Naive thymus-derived CD8-positive, alpha-beta T cell (primary cell): ENCODE results near the gene RBMS3. TPM values are rescaled to one million over a fixed set of nuclear protein-coding genes. Genes with fewer than 3 reads are reported as not detected.

Experiments
- ATAC-seq, 2 donors: fragments of 150-1000 bp; cut with Tn5 transposase in 1 of 2; sonication (Bioruptor Pico), chemical (Tn5 transposase) in 1 of 2; 1 replicate in 1 of 2; 2 replicates in 1 of 2; pipeline ENCODE4 v1.10.0; 2021; ENCODE audit warnings: mild to moderate bottlenecking in 2 of 2, moderate library complexity in 2 of 2
- POLR2A ChIA-PET: fragments of 350-600 bp; sonication (Branson Sonifier 250); formaldehyde crosslinking; loops from one replicate; lab custom pipeline; 2021; ENCODE audit warnings: antibody characterized with exemption; lab: Charles Lee
- DNase-seq, 10 donors: peaks; one replicate each; pipeline versions ENCODE4 v3.0.0 to v3.0.0-alpha.2; 2020 to 2022
- H3K27ac Mint-ChIP-seq, 10 donors: one replicate each; pipeline ENCODE4 v1.8.0; 2020 to 2022; ENCODE audit warnings: mild to moderate bottlenecking in 10 of 10, mixed read lengths in 10 of 10, moderate library complexity in 4 of 10, inconsistent platforms in 1 of 10
- H3K27me3 Mint-ChIP-seq, 5 donors: one replicate each; pipeline ENCODE4 v1.8.0; 2021 to 2022; ENCODE audit warnings: mixed read lengths in 5 of 5
- H3K36me3 Mint-ChIP-seq, 3 donors: one replicate each; pipeline ENCODE4 v1.8.0; 2020 to 2022; ENCODE audit warnings: mixed read lengths in 3 of 3, mild to moderate bottlenecking in 2 of 3, inconsistent platforms in 1 of 3
- H3K4me1 Mint-ChIP-seq, 4 donors: one replicate each; pipeline ENCODE4 v1.8.0; 2021 to 2022; ENCODE audit warnings: mixed read lengths in 4 of 4
- H3K4me3 Mint-ChIP-seq, 10 donors: one replicate each; pipeline ENCODE4 v1.8.0; 2020 to 2022; ENCODE audit warnings: mild to moderate bottlenecking in 10 of 10, mixed read lengths in 10 of 10, moderate library complexity in 6 of 10, inconsistent platforms in 1 of 10
- H3K9me3 Mint-ChIP-seq, 9 donors: one replicate each; pipeline ENCODE4 v1.8.0; 2020 to 2022; ENCODE audit warnings: mixed read lengths in 9 of 9, mild to moderate bottlenecking in 3 of 9, inconsistent platforms in 1 of 9, moderate library complexity in 1 of 9
- polyA plus RNA-seq, 3 donors: library from polyadenylated mRNA; unstranded; fragments of 300-500 nt; fragmentation: Illumina TruSeq; gene quantifications; one replicate each; pipeline ENCODE4 v1.2.3, GENCODE V29; 2021
- total RNA-seq, 8 experiments: library from RNA in 2 of 8; stranded (reverse) in 2 of 8; gene quantifications; one replicate each; pipeline ENCODE4 v1.2.3 and lab custom pipeline; 2021 to 2026

RBMS3 gene
- total and polyA plus RNA-seq, 5 experiments from 2014 or later, result not detected

DNA sequence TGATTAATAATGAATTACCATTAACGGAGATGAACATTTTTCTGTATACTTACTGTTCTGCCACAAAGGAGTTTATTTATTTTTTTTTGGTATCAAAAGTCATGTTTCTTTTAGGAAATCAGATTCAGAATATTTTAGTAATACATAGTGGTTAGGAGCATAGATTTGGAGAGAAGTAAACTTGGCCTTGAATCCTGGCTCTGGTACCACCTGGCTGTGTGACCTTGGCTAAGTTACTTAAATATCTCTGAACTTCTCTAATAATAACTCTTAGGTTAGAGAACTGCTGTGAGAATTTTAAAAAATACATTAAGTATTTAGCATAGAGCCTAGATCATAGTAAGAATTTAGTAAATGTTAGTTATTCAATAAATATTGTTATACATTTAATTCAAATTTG lies 309.1 kb downstream of the RBMS3 start:
- Mint-ChIP-seq H3K27ac (no peak overlapping the region), H3K9me3 (peaks cover 0 to 18% (median 0%) of the 10 kb centered on the region in 9 donors), H3K4me3 (no peak overlapping the region), H3K27me3 (peaks cover 0 to 3% (median 0%) of the 10 kb centered on the region in 5 donors), H3K36me3 (no peaks in the 10 kb centered on the region), H3K4me1 (no peaks in the 10 kb centered on the region)
- DNase-seq (no peak), ATAC-seq (no peak)
- POLR2A ChIA-PET, result no interaction called here

DNA sequence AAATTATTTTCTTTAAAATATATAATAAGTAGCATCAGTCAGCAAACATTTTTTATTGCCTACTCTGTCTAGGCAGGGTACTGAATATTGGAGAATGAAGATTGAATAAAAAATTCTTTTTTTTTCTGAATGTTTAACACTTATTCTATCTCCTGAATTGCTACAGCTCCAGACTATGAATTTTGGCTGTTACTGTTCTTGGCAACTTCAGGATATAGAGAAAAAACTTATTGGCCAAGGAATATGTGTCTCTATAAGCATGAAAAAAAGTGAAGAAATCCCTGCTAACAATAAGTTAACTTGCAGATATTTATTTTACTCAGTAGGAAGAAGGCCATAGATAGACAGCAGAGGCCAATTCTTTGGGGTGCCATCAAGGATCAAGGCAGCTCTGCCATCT lies 309.6 kb downstream of the RBMS3 start:
- Mint-ChIP-seq H3K4me3 (no peak overlapping the region), H3K9me3 (peaks cover 0 to 18% (median 0%) of the 10 kb centered on the region in 9 donors), H3K4me1 (no peaks in the 10 kb centered on the region), H3K27me3 (peaks cover 0 to 3% (median 0%) of the 10 kb centered on the region in 5 donors), H3K36me3 (no peaks in the 10 kb centered on the region), H3K27ac (no peak overlapping the region)
- DNase-seq (no peak), ATAC-seq (no peak)
- POLR2A ChIA-PET, result no interaction called here

DNA sequence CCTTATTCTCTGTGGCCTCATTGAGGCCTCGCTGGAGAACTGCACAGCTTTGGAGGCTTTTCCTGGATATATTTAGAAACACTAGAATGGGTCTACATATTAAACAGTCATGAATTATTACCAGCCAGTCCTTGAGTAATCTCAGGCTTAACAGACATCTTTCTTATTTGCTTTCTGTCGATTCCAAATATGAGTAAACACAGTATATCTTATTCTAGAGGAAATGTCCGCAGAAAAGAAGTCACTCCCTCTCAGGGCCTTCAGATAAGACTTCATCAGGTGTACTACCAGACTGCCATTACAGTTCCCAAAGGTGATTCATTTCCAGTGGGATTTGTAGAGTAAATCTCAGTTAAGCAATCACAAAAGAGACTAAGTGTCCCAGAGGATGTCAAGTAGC lies 310.7 kb downstream of the RBMS3 start:
- Mint-ChIP-seq H3K9me3 (peaks cover 0 to 15% (median 0%) of the 10 kb centered on the region in 9 donors), H3K27me3 (peaks cover 0 to 3% (median 0%) of the 10 kb centered on the region in 5 donors), H3K27ac (no peak overlapping the region), H3K36me3 (no peaks in the 10 kb centered on the region), H3K4me3 (no peak overlapping the region), H3K4me1 (no peaks in the 10 kb centered on the region)
- ATAC-seq (no peak), DNase-seq (no peak)
- POLR2A ChIA-PET, result no interaction called here

DNA sequence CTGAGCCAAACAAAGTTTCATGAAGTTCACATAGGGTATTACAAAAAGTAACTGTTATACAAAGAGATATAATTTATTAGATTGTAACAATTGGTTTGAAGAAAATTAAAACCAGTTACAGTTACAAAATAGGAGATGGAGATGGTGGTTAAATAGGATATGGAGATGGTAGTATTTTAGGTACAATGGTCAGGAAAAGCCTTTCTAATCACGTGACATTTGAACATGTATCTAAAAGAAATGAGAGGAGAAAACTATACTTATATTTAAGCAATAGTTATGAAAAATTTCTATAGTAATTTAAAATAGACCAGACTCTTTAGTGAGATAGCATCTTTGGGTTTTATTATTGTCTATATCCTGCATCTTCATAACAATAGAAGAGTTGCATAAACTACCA lies 312.9 kb downstream of the RBMS3 start:
- no peak overlapping the region for H3K27ac Mint-ChIP-seq
- ATAC-seq (no peak), DNase-seq (no peak)
- peaks cover 0 to 8% (median 0%) of the 10 kb centered on the region in 9 donors for H3K9me3 Mint-ChIP-seq
- no peaks in the 10 kb centered on the region for H3K36me3 Mint-ChIP-seq
- H3K4me3 Mint-ChIP-seq, result no peak overlapping the region
- H3K4me1 Mint-ChIP-seq, result no peaks in the 10 kb centered on the region
- POLR2A ChIA-PET, result no interaction called here
- H3K27me3 Mint-ChIP-seq, result peaks cover 0 to 3% (median 0%) of the 10 kb centered on the region in 5 donors

DNA sequence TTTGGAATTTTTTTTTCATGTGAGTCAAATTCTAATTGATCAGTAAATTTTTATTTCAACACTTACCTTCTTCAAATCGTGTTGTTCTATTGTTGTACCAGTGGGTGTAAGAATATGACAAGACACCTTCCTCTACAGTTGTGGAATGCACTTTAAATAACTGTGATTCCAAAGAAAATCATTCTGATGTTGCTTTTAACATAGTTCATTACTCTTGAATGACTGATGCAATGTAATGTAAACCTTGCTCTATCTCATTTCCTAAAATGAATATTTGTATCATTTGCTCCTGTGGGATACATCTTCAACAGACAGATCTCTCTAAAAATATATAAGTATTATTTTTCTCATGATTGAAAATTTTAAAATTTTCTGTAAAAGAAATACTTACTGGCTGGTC lies 313.4 kb downstream of the RBMS3 start:
- no peak for ATAC-seq
- H3K4me3 Mint-ChIP-seq, result no peak overlapping the region
- no peaks in the 10 kb centered on the region for H3K36me3 Mint-ChIP-seq
- peaks cover 0 to 2% (median 0%) of the 10 kb centered on the region in 5 donors for H3K27me3 Mint-ChIP-seq
- H3K9me3 Mint-ChIP-seq, result peaks cover 0 to 8% (median 0%) of the 10 kb centered on the region in 9 donors
- DNase-seq, result no peak
- H3K27ac Mint-ChIP-seq, result no peak overlapping the region
- POLR2A ChIA-PET, result no interaction called here
- H3K4me1 Mint-ChIP-seq, result no peaks in the 10 kb centered on the region

DNA sequence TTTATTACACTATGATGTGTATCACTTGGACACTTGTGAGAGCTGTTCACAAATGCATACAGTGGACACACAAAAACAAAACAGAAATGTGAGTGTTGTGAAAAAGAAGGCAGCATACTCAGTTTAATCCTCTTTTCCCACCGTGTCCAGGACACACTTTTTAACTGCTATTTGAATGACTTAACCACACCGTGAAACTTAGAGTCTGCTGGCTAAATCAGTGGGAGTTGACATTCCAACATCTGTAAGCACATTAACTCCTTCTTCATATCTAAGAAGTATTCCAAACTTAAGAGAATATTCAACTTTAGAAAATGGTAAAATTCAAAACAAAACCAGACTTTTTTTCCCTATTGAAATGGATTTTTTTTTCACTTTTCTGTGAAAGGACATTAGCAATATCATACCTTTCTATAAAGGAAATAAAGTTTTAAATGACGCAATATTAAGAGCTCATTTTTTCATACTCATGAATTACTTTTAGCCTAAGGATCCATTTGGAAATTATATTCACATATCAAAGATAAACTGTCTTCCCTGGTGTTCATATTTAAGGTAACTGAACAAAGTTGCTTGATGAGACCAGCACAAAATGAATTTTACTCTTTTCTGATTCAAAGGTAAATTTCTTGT lies 316.6 kb downstream of the RBMS3 start:
- Mint-ChIP-seq H3K27ac (no peak overlapping the region), H3K36me3 (no peaks in the 10 kb centered on the region), H3K4me3 (no peak overlapping the region), H3K27me3 (peaks cover 0 to 2% (median 0%) of the 10 kb centered on the region in 5 donors), H3K9me3 (peaks cover 0 to 6% (median 0%) of the 10 kb centered on the region in 9 donors), H3K4me1 (no peaks in the 10 kb centered on the region)
- DNase-seq, result no peak
- ATAC-seq, result no peak
- POLR2A ChIA-PET, result no interaction called here

DNA sequence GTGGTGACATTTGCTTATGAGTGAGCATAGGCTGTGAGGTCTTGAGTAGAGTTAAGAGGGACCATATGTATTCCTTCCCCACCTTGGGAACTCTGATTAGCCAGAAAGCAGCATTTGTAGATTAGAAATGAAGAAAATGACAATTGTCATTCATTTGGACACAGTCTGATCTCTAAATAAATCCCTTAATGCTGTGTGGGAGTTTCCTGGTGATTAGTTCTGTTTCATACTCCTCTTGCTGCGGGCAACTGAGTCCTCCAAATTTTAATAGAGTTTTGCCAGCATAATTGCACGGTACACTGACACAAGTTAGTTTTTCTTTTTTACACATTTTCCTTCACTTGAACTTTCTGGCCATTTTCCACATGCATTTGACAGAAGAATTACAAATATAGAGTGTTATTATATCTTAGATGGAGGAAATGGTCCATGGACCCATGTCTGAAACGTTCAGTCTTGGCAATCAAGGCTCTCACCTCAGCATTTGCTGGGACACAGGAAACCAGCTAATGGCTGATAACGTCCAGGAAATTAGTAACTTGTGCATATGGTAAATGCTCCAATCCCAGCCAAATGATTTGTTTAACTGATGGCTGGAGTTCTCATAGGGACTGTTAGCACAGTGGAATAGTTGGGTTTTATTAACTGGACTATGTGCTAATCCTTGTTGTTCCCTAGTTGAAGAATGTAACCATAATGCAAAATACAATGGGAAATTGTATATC lies 321.2 kb downstream of the RBMS3 start:
- ATAC-seq, result no peak
- no peak for DNase-seq
- H3K4me3 Mint-ChIP-seq, result no peak overlapping the region
- H3K4me1 Mint-ChIP-seq, result no peaks in the 10 kb centered on the region
- POLR2A ChIA-PET, result no interaction called here
- H3K27ac Mint-ChIP-seq, result no peak overlapping the region
- H3K9me3 Mint-ChIP-seq, result no peaks in the 10 kb centered on the region
- no peaks in the 10 kb centered on the region for H3K36me3 Mint-ChIP-seq
- peaks cover 0 to 4% (median 0%) of the 10 kb centered on the region in 5 donors for H3K27me3 Mint-ChIP-seq

DNA sequence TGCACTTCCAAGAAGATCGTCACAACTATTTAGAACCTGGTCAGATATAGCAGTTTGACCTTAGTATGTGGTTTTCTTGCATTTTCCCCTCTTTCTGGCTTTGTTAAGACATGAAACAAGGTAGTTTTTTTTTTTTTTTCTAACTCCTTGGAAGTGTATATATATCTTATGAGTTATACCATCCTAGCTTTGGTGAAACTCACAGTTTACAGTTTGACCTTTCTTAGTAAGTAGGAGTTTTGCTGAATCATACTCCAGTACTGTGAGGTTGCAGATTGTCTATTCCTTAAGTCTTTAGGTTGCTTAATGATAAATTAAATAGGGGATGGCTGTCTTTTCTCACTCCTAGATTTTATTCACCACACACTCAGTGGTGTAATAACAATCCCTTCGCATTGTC lies 325.0 kb downstream of the RBMS3 start:
- ATAC-seq (no peak), DNase-seq (no peak)
- Mint-ChIP-seq H3K4me3 (no peak overlapping the region), H3K4me1 (no peaks in the 10 kb centered on the region), H3K27ac (no peak overlapping the region), H3K36me3 (no peaks in the 10 kb centered on the region), H3K9me3 (no peaks in the 10 kb centered on the region), H3K27me3 (peaks cover 0 to 2% (median 0%) of the 10 kb centered on the region in 5 donors)
- POLR2A ChIA-PET, result no interaction called here

DNA sequence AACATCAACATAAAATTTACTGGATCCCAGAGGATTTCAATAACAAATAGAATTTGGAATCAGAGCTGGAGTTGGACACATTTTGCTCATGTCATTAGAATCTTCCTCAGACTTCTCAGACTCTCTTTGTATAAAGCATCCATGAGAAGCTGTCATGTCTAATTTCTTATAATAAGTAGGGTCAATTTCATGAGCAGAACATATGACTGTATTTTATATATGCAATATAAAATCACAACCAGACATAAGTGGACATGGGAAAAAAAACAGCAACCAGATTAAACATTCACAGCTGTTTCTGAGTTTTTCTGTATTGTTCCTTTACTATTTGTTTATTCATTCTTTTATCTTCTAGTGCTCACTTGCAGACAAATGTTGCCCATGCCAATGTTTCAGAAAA lies 325.5 kb downstream of the RBMS3 start:
- ATAC-seq, result no peak
- no peak for DNase-seq
- Mint-ChIP-seq H3K9me3 (no peaks in the 10 kb centered on the region), H3K27me3 (peaks cover 0 to 2% (median 0%) of the 10 kb centered on the region in 5 donors), H3K36me3 (no peaks in the 10 kb centered on the region), H3K4me1 (no peaks in the 10 kb centered on the region), H3K4me3 (no peak overlapping the region), H3K27ac (no peak overlapping the region)
- POLR2A ChIA-PET, result no interaction called here

DNA sequence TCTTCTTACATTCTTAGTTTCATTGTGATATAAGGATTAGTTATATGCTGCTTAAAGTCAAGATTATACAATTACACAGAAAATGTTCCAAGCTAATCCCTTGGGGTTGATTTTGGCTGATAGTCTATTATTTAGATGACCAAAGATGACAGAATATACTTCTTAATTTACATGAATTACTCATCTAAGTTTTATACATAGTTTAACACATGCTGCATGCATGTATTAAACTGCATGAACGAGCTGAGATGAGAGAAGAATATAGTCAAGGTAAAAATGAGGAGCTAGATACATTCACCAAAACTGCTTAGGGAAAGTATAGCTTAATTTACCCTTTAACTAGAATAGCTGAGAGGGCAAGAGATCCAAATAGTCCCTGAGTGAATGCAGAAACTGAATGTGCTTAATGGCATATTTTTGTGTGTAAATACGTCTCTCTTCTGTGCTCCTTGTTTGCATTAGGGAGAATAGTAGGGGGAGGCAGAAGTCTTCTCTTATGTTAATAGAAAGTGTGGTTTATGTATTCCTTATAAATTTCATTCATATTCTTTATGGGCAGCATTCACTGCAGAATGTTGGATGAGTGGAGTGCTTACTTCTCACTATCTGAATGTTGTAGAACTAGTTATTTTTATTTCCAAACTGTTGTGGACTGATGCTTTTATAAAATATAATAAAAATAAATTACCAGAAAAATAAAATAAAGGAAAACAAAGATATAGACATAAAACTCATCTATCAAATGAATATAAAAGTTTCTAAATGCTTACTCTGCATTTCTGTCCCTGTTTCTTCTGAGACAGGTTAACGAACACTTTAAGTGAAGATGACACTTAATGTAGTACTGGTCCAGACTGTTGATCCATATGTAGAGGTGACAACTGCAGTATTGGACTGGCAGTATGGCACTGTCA lies 327.8 kb downstream of the RBMS3 start:
- Mint-ChIP-seq H3K4me3 (no peak overlapping the region), H3K9me3 (no peaks in the 10 kb centered on the region), H3K27me3 (peaks cover 0 to 2% (median 1%) of the 10 kb centered on the region in 5 donors), H3K4me1 (no peaks in the 10 kb centered on the region), H3K36me3 (no peaks in the 10 kb centered on the region), H3K27ac (no peak overlapping the region)
- POLR2A ChIA-PET, result no interaction called here
- no peak for DNase-seq
- ATAC-seq, result no peak

DNA sequence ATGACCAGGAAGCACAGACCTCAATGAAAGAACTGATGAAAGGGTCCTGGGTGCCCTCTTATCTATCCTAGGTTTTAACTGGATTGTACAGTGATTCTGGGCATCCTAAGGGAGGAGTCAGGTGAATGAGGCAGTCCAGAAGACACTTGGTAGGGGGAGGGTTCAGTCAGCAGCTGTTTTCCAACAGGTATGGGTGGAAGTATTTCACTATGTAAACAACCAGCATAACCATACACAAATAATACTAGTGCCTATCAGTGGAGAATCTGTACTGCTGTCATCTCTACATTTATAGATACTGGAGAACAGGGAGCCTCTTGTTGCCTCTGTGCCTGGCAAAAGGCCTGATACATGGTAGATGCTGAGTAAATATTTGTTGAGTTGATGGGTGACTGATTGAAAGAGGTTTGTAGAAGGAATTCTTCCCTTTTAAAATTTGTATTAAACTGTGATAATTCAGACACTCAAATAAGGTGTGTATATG lies 328.5 kb downstream of the RBMS3 start:
- POLR2A ChIA-PET, result no interaction called here
- Mint-ChIP-seq H3K4me3 (no peak overlapping the region), H3K27me3 (peaks cover 0 to 2% (median 1%) of the 10 kb centered on the region in 5 donors), H3K27ac (no peak overlapping the region), H3K4me1 (no peaks in the 10 kb centered on the region), H3K36me3 (no peaks in the 10 kb centered on the region), H3K9me3 (no peaks in the 10 kb centered on the region)
- DNase-seq (no peak), ATAC-seq (no peak)

DNA sequence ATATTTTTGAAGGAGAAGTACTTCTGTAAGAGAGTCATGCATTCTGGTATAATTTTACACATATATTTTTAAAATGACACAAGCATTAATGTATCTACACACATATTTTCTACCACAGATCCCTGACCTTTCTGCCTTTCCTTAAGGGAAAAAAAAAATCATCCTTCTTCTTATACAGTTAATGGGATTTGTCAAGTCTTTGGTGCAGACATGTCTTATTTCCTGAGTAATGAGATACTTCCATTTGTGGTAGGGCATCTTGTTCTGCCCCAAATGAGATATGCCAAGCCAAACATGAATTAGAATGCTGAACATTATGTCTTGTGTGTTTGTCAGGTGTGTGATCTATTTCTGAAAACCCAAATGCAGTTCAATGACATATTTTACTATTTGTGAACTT lies 329.9 kb downstream of the RBMS3 start:
- H3K27ac Mint-ChIP-seq, result no peak overlapping the region
- H3K9me3 Mint-ChIP-seq, result peaks cover 0 to 5% (median 0%) of the 10 kb centered on the region in 9 donors
- peaks cover 0 to 2% (median 1%) of the 10 kb centered on the region in 5 donors for H3K27me3 Mint-ChIP-seq
- no peaks in the 10 kb centered on the region for H3K4me1 Mint-ChIP-seq
- DNase-seq (no peak), ATAC-seq (no peak)
- H3K4me3 Mint-ChIP-seq, result no peak overlapping the region
- no peaks in the 10 kb centered on the region for H3K36me3 Mint-ChIP-seq
- POLR2A ChIA-PET, result no interaction called here

DNA sequence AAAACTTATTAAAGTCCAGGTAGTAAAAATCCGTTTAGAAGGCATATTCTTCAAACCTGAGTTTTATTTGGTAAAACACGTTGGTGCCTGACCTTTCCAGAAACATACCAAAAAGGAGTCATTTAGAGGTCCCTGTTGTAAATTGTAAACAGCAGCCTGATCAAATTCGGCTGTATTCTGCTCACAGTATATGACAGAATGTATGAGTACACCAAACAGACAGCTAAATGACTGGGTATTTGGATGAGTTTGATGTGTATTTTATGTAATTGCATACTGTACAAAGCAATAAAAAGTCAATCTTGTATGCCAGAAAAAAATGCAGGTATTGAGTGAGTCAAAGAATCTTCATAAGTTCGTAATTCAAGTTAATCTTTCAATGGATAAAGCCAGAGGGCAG lies 330.4 kb downstream of the RBMS3 start:
- H3K9me3 Mint-ChIP-seq, result peaks cover 0 to 5% (median 0%) of the 10 kb centered on the region in 9 donors
- H3K27ac Mint-ChIP-seq, result no peak overlapping the region
- no peaks in the 10 kb centered on the region for H3K4me1 Mint-ChIP-seq
- ATAC-seq (no peak), DNase-seq (no peak)
- no peak overlapping the region for H3K4me3 Mint-ChIP-seq
- POLR2A ChIA-PET, result no interaction called here
- no peaks in the 10 kb centered on the region for H3K36me3 Mint-ChIP-seq
- H3K27me3 Mint-ChIP-seq, result peaks cover 0 to 2% (median 1%) of the 10 kb centered on the region in 5 donors
